ENCODE data around the gene ZDHHC24. TPM values are rescaled to one million over a fixed set of nuclear protein-coding genes. Genes with fewer than 3 reads are reported as not detected.
A peak's percentile ranks its signal among the peaks of the same experiment; 100 is the strongest.
"Not testable (repeated sequence)": the region's sequence is repeated elsewhere in the genome, so short reads cannot be mapped to it uniquely, and the experiment has no call there.

Gene ZDHHC24
- total RNA-seq, 1 experiment from 2014 or later: 10.5 TPM

DNA sequence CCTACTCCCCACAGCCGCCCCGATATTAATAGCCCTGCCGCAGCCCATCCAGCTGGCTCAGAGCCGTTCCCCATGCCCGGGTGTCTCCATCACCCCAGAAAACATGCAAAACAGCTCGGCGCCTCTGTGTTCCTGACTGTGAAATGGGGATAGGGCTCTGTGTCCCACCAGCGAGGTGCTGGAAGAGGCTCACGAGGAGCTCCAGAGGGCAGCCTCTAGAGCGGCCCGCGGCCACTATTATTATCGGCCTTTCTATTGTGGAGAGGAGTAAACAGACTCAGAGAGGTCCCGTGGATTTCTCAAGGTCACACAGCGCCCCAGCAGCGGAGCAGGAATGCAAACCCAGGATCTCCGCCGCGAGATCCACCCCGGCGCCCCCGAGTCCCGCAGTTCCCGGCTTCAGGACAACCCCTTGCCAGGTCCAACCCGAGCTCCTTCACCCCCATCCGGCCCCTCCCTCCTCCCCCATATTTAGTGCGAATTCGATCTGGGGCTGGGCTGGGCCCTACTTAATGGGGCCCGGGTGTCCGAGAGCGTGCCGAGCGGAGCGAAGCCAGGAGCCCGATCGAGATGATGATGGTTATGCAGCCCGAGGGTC is 619 bp upstream of the ZDHHC24 start, which contains the start of gene ACTN3:
TSS of gene ACTN3 (plus strand) at position 536 of the 598 bp plus-strand sequence. CDS start at position 571, 35 bp downstream.
- H2AFZ ChIP-seq (ENCODE audit: low read depth, low read length, poor library complexity, severe bottlenecking): peak within 1 kb of the TSS; percentile 91
- H3K9me3 ChIP-seq (ENCODE audit: control insufficient read depth in 1 of 2, insufficient read depth in 1 of 2, low read depth in 1 of 2, low read length in 2 of 2): no peaks in the 10 kb centered on the region
- H3K79me2 ChIP-seq (ENCODE audit: insufficient read depth, low read length): no peaks in the 10 kb centered on the region
- RAD21 ChIA-PET (ENCODE audit: low non-redundant PET in 1 of 2, low total read pairs in 2 of 2, uncharacterized antibody in 2 of 2, unreplicated experiment in 2 of 2): interaction anchor here in 1 of 2 experiments (1.4 kb wide), 1 partner anchor 132 kb away, joined by 11 read pairs; the partner anchor contains the start of gene RBM4B
- TF ChIP-seq MAX (IDR thresholded peaks at IDR 0.05) (no peak), ELF1 (IDR thresholded peaks at IDR 0.05; ENCODE audit: borderline replicate concordance, low read depth) (no peak), ZNF274 (IDR thresholded peaks at IDR 0.05; ENCODE audit: low read depth, low read length) (no peak)
- DNase-seq (ENCODE audit: low read depth, low spot score) (no peak), ATAC-seq (peak; percentile 4; the same call in 1 of the 2 replicates)
- CTCF ChIA-PET: interaction anchor here (0.7 to 1.1 kb wide), 2 partner anchors 80 to 132 kb away, joined by 3 to 4 read pairs; partner anchors contain the start of gene PELI3
- H3K9ac ChIP-seq (ENCODE audit: low read length): peak within 1 kb of the TSS; percentile 86
- peak within 1 kb of the TSS; percentile 96 for H3K4me2 ChIP-seq (ENCODE audit: low read length)
- peaks cover 0 to 12% of the 10 kb centered on the region in 2 experiments; a peak in 2 of 4 replicates for H3K4me1 ChIP-seq (ENCODE audit: control insufficient read depth in 1 of 2, insufficient read depth in 2 of 2, low read length in 2 of 2)
- BruUV-seq (replicated peaks): no TSS peak
- intact Hi-C loops (cut with micrococcal nuclease): no loop called here
- H4K20me1 ChIP-seq (ENCODE audit: insufficient read depth): no peaks in the 10 kb centered on the region
- peak within 1 kb of the TSS; percentile 75 to 82 for H3K4me3 ChIP-seq (replicated peaks in 1 of 2; ENCODE audit: low read depth in 1 of 2, low read length in 2 of 2)
- no peaks in the 10 kb centered on the region for H3K9me2 ChIP-seq (ENCODE audit: insufficient read depth)
- POLR2A ChIA-PET: interaction anchor here (0.6 to 1.6 kb wide), 5 partner anchors 11 to 131 kb away, joined by 3 to 10 read pairs (median 4); partner anchors contain the start of genes RBM4 and RBM4B
- H3K27ac ChIP-seq (ENCODE audit: low read depth, low read length): peak within 1 kb of the TSS; percentile 67
- no peaks in the 10 kb centered on the region for H3K36me3 ChIP-seq (ENCODE audit: control insufficient read depth in 1 of 2, insufficient read depth in 2 of 2, low read length in 2 of 2)
- H3K27me3 ChIP-seq (ENCODE audit: insufficient read depth, low read length): no peaks in the 10 kb centered on the region

- Histone ChIP-seq H3K9ac (ENCODE audit: low read length) (peak overlapping the region; percentile 86), H3K4me3 (replicated peaks in 1 of 2; ENCODE audit: low read depth in 1 of 2, low read length in 2 of 2) (peak overlapping the region; percentile 75 to 82), H3K4me1 (ENCODE audit: control insufficient read depth in 1 of 2, insufficient read depth in 2 of 2, low read length in 2 of 2) (peaks cover 0 to 12% of the 10 kb centered on the region in 2 experiments; a peak in 2 of 4 replicates), H3K4me2 (ENCODE audit: low read length) (peak overlapping the region; percentile 96)
- DNase-seq (ENCODE audit: low read depth, low spot score); ATAC-seq; H3K79me2 ChIP-seq (ENCODE audit: insufficient read depth, low read length); H3K36me3 ChIP-seq (ENCODE audit: control insufficient read depth in 1 of 2, insufficient read depth in 2 of 2, low read length in 2 of 2); H2AFZ ChIP-seq (ENCODE audit: low read depth, low read length, poor library complexity, severe bottlenecking); H4K20me1 ChIP-seq (ENCODE audit: insufficient read depth); H3K9me2 ChIP-seq (ENCODE audit: insufficient read depth); H3K27ac ChIP-seq (ENCODE audit: low read depth, low read length); H3K9me3 ChIP-seq (ENCODE audit: control insufficient read depth in 1 of 2, insufficient read depth in 1 of 2, low read depth in 1 of 2, low read length in 2 of 2); H3K27me3 ChIP-seq (ENCODE audit: insufficient read depth, low read length); CTCF ChIA-PET; intact Hi-C loops (cut with micrococcal nuclease): not testable (repeated sequence)
- POLR2A ChIA-PET: interaction anchor here (1.2 to 1.6 kb wide), 2 partner anchors 93 to 133 kb away, joined by 5 to 10 read pairs; partner anchors contain the start of genes RBM4 and RBM4B
- RAD21 ChIA-PET (ENCODE audit: low non-redundant PET in 1 of 2, low total read pairs in 2 of 2, uncharacterized antibody in 2 of 2, unreplicated experiment in 2 of 2): interaction anchor here (0.6 to 1.4 kb wide), 2 partner anchors 79 to 133 kb away, joined by 3 to 11 read pairs; partner anchors contain the start of genes PELI3 (in 1 of the 2) and RBM4B (in 1 of the 2)
- BruUV-seq (replicated peaks): TSS peak; percentile 84
Measured at GRCh38 chr11:66544952-66545351, 896 bp downstream of the ZDHHC24 start.

Data from HCT116 (cell line).